HG02798 (cell line): ENCODE results near the gene OMG.
"Not testable (repeated sequence)": the region's sequence is repeated elsewhere in the genome, so short reads cannot be mapped to it uniquely, and the experiment has no call there.

Experiments
- ATAC-seq: cut with Tn5 transposase; IDR thresholded peaks from one replicate; pipeline ENCODE4 v1.9.1; 2021; ENCODE audit warnings: mild to moderate bottlenecking; ENCODE audit not compliant: unreplicated experiment, poor library complexity

OMG gene

DNA sequence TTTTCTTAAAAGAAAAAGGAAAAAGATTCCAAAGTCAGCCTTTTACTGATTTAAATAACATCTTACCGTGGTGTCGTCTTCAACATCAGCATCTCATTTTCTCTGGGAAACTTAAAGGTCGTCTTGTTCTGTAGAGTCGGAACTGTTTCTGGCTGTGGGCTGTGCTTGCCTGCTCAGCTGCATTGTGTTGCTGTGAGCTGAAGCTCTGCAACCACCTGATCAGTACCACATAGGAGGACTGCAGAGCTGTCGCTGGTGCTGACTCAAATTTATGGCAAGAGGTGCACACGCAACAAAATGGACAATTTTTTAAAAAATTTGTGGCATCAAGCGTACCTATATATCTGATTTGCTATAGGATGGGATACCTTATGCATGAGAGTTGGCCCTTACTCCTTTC is at the start of gene OMG:
OMG (minus strand) TSS at position 150 of the 400 bp plus-strand sequence. CDS start 908 bp downstream, outside the sequence.
- no peak for ATAC-seq

GRCh38 chr17:31345191-31345747 is 48.2 kb upstream of the OMG start:
- not testable (repeated sequence) for ATAC-seq

GRCh38 chr17:31339906-31340661 is 43.0 kb upstream of the OMG start:
- no peak for ATAC-seq

DNA sequence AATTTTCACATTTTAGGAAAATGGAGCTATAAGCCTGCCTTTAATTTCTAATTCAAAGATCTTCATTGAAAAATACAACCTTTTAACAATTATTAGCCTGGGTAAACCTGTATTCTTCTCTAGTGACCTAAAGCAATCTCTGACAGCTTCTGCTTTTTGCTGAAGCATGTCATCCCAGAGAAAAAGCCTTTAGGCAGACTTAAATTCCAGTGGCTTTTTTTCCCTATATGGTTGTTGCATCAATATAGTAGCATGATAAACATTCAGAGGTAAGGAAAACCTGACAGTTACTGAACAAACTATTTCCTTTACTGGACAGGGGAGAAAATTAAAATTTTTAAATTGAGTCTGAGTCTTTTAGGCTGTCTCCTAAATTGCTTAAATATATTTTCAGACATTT is 32.2 kb upstream of the OMG start:
- ATAC-seq, result no peak

- no peak for ATAC-seq
Observed at GRCh38 chr17:31328160-31328535, 31.1 kb upstream of the OMG start.

DNA sequence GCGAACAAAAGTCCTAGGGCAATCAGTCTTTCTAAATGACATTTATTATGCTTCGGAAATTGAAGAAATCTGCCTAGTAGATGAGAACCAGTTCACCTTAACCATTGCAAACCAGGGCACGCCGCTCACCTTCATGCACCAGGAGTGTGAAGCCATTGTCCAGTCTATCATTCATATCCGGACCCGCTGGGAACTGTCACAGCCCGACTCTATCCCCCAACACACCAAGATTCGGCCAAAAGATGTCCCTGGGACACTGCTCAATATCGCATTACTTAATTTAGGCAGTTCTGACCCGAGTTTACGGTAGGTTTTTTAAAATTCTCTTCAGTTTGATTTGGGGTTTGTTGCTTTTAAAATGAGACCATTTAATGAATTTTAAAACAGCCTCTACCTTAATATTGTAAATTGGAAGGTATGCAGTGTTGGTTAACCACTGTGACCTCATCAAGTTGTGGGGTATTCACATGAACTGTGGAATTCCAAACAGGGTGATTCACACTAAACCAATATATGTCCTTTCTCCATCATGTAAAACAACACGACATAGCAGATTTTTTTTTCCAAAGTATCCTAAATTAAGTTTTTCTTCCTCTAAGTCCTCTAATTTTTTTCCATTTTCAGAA is 30.6 kb upstream of the OMG start:
- ATAC-seq, result no peak

DNA sequence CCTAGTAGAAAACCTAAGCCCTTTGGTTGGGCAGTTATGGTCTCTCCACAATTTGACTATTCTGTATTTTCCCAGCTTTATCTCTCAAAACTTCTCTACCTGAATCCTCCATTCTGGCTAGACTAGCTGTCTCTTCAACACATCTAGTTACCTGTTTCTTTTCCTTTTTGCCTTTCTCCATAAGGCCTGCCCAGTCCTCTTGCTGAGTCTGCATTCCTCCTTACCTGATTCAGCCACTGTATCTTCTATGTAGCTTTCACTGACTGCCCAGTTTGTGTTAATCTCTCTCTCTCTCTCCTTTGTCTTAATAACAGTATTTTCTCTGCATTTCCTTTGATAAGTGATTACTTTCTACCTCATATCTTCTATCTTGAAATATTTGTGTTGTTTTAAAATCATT is 26.5 kb upstream of the OMG start:
- ATAC-seq, result no peak

DNA sequence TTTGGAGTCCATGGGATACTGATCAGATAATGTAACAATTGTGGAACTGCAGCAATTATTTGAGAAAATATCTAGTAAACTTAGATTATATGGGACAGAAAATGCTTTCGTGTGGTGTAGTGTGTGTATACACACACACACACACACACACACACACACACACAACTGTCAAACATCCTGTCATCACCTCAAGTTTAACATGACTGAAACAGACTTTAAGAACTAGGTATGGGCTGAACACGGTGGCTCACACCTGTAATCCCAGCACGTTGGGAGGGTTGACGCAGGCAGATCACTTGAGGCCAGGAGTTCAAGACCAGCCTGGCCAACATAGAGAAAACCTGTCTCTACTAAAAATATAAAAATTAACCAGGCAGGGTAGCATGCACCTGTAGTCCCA is 24.9 kb upstream of the OMG start:
- ATAC-seq, result no peak

DNA sequence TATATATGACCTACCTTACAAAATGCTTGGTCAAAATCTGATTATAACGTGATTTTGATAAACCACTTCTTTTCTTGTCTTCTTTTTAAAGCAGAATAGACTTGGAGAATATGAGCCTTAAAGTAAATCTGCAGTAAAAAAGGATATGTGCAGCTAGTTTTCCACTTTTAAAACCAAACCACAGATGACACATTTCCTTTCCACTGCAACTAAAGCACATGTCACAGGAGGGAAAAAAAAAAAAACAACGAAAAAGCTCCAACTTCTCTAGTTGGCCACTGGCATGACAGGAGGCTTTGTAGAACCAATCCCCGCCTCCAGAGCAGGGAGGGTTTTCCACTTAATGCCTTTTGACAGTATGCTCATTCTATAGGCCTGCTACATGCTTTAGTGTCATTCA is 24.4 kb upstream of the OMG start, which contains the start of gene EVI2A:
EVI2A (minus strand) TSS at position 142 of the 400 bp plus-strand sequence. CDS start 2,609 bp downstream, outside the sequence.
- peak; percentile 50 for ATAC-seq

GRCh38 chr17:31320791-31321190 is 23.8 kb upstream of the OMG start:
- no peak for ATAC-seq

DNA sequence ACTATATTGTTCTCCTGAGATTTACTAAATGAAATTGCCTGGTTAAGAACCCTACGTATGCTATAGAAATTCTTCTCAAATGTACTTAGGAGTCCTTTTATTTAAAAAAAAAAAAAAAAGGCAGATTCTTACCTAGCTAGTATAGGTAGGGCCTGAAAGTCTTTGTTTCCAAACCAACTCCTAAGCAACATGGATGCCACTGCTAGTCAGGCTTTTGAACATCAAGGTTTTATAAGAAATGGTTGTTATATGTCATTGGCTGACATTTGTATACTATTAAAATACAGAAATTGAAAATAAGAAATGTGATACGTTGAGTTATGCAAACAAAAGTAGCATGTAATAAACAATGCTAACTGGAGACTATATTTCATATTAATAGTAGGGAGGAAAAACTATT is 23.2 kb upstream of the OMG start:
- no peak for ATAC-seq

DNA sequence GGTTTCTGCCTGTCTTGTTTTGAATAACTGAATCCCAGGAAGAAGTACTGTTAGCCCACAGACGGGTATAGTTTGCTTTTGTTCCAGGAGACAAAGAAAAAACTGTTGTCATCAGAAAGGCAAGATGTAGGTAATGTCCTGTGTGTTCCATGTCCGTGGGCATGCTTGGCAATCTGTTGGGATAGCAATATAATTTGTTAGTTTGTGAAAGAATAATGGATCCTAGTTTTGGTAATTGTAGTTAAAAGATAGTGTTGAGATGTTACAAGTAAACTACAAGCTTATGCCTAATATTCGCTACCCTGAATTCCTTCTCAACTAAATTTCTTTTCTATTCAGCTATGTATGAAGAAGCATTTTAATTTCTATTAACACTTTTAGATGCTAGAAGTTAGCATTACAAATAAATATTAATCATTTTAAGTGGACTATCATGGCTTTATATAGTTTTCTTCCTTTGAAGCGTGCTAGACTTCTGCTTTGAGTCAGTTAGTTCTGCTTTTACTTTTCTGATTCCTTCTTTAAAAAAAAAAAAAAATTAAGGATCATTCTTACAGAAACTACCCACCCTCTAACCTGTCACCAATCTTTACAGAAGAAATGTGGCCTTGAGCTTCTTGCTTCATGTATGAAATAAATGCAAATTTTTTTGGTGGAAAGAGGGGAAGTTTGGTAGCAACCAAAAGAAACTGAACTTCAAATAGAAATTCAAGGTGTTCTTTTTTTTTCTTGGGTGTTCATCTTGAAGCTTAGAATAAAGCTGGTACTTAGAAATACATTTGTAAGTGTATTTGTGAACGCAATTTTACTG is 22.0 kb upstream of the OMG start:
- ATAC-seq, result peak; percentile 28

- ATAC-seq, result peak; percentile 40
Observed at GRCh38 chr17:31318298-31318801, 21.3 kb upstream of the OMG start.

GRCh38 chr17:31314782-31315100 is 17.7 kb upstream of the OMG start:
- no peak for ATAC-seq

DNA sequence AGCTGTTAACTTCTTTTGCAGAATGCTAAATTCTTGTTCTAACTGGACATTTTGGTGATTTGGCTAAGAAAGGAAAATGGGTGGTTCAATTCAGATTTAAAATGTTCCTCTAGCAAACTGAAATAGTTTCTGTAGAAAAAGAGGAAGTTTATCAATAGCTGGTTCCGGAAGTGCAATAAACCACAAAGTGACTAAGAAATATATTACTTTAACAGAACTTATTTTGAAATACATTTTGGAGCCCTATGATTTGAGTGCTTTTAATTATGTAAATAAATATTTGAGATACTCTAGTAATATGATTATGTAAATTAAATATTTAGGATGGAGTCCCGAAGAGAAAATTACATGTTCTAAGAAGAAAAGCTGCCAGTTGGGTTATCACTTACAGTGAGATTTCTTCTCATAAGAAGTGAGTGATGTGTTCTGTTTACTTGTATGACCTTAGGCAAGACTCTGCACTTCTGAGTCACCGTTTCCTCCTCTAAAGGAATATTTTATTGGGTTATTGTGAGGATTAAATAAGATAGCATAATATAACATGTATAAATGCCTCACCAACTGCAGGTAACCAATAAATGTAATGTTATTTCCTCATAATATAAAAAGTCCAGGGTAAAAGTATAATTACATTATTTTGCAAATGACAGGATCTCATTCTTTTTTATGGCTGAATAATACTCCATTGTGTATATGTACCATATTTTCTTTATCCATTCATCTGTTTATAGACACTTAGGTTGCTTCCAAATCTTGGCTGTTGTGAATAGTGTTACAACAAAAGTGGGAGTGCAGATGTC is 17.1 kb upstream of the OMG start, which contains the start of gene EVI2B:
EVI2B (minus strand) TSS at position 73 of the 800 bp plus-strand sequence. CDS start 8,445 bp downstream, outside the sequence.
- peak; percentile 32 for ATAC-seq

DNA sequence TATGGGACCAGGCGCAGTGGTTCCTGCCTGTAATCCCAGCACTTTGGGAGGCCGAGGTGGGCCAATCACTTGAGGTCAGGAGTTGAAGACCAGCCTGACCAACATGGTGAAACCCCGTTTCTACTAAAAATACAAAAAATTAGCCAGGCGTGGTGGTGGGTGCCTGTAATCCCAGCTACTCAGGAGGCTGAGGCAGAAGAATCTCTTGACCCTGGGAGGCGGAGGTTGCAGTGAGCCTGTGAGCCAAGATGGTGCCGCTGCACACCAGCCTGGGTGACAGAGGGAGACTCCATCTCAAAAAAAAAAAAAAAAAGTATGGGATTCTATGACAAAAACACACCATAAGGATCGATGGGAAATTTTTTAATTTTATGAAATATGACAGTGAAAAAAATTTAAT is 15.2 kb upstream of the OMG start:
- not testable (repeated sequence) for ATAC-seq

- no peak for ATAC-seq
Observed at GRCh38 chr17:31311526-31311925, 14.5 kb upstream of the OMG start.

GRCh38 chr17:31310886-31311285 is 13.8 kb upstream of the OMG start:
- no peak for ATAC-seq

DNA sequence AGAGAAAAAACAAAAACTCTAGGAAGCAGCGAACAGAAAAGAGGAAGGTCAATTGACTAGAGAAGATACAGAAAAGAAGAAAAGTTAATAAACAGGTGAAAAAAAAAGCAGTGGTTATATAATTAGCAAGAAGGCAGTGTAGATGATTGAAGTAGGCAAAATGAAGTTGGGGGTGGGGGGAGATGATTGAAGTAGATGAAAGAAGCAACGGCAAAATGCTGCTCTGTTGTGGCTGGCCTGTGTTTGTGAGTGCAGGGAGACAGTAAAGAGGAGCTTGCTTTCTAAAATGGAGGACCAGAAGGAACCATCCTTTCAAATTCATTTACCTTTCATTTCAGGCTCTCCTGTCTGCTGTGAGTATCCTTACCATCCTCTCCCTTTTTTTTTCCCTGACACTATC is 13.2 kb upstream of the OMG start:
- ATAC-seq, result no peak

DNA sequence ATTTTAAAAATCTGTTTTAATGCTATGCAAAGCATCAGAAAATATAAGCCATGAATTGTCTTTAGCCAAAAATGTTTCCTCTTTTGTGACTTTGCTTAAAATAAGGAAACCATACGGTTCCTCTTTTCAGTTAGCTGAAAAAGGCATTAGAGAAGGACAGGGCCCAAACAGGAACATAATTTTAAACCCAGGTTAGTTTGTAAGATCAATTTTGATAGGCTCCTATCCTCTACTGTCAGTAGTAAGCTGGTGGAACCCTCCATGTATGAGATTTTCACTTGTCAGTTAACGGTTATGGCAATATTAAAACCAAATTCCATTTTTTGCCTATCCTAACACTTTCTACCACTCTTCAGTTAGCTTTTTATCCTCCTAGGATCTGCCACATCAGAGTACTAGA is 12.5 kb upstream of the OMG start:
- ATAC-seq, result no peak
